Calu3 (cell line): ENCODE results near the gene AQR. TPM values are rescaled to one million over a fixed set of nuclear protein-coding genes. Genes with fewer than 3 reads are reported as not detected.
A peak's percentile ranks its signal among the peaks of the same experiment; 100 is the strongest.

Source experiments
- BruUV-seq: library from RNA; stranded (reverse); fragments of 400-500 nt; replicated peaks from 2 replicates; lab custom pipeline; 2021; lab: Mats Ljungman, UMichigan
- CTCF ChIA-PET: fragments of 300-600 bp; sonication (Branson Sonifier 250); formaldehyde crosslinking; loops from one replicate; lab custom pipeline; 2022; ENCODE audit warnings: antibody characterized with exemption; lab: Charles Lee
- DNase-seq: peaks from one replicate; pipeline ENCODE4 v3.0.0; 2022
- H3K27ac Mint-ChIP-seq: one replicate; pipeline ENCODE4 v1.8.0; 2022; ENCODE audit warnings: mixed read lengths; ENCODE audit not compliant: unreplicated experiment
- H3K27me3 Mint-ChIP-seq: one replicate; pipeline ENCODE4 v1.8.0; 2022; ENCODE audit warnings: mixed read lengths; ENCODE audit not compliant: unreplicated experiment
- H3K36me3 Mint-ChIP-seq: one replicate; pipeline ENCODE4 v1.8.0; 2022; ENCODE audit warnings: mild to moderate bottlenecking, moderate library complexity, mixed read lengths; ENCODE audit not compliant: insufficient read depth, unreplicated experiment
- H3K4me1 Mint-ChIP-seq: one replicate; pipeline ENCODE4 v1.8.0; 2022; ENCODE audit warnings: mild to moderate bottlenecking, low read depth, mixed read lengths; ENCODE audit not compliant: unreplicated experiment
- H3K4me3 Mint-ChIP-seq: one replicate; pipeline ENCODE4 v1.8.0; 2022; ENCODE audit warnings: mild to moderate bottlenecking, low read depth, moderate library complexity, mixed read lengths; ENCODE audit not compliant: unreplicated experiment
- H3K9me3 Mint-ChIP-seq: one replicate; pipeline ENCODE4 v1.8.0; 2022; ENCODE audit warnings: low read depth, mixed read lengths; ENCODE audit not compliant: unreplicated experiment
- intact Hi-C: fragments of 100-400 bp; cut with micrococcal nuclease; formaldehyde crosslinking; loops from one replicate; pipeline ENCODE4 v1.10.0; 2022; ENCODE audit not compliant: unreplicated experiment
- total RNA-seq: library from RNA; stranded (reverse); gene quantifications from 2 replicates; pipeline ENCODE4 v1.2.3, GENCODE V29; 2022
- TF ChIP-seq, protein P1 (sequence below): fragments of 200-600 bp; IDR thresholded peaks from one replicate; pipeline ENCODE4 v1.8.0; 2022; ENCODE audit warnings: antibody characterized with exemption; ENCODE audit not compliant: unreplicated experiment

Gene AQR
- total RNA-seq, 1 experiment from 2014 or later: 14.7 TPM

DNA sequence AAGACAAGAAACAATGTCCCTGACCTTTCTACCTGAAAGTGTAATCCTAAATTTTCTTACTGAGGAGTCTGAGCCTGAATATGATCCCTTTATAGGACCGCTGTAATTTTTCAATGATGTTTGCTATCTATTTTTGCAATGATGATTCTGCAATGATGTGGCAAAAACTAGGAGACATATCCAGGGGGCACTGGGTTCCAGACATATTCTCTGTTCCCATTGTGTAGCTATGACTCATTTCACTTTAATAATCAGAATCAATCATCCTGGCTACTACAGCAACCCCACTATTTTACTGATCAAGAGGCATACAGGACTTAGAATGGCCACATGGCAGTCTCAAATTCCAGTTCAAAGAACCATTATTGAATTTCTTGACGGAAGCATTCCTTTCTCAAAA, 85.9 kb downstream of the AQR start:
- no peaks in the 10 kb centered on the region for H3K27me3 Mint-ChIP-seq
- H3K4me1 Mint-ChIP-seq: no peaks in the 10 kb centered on the region
- no peak overlapping the region for H3K27ac Mint-ChIP-seq
- BruUV-seq: no TSS peak
- no peak overlapping the region for H3K4me3 Mint-ChIP-seq
- no peaks in the 10 kb centered on the region for H3K9me3 Mint-ChIP-seq
- CTCF ChIA-PET: no interaction called here
- TF ChIP-seq, protein P1, sequence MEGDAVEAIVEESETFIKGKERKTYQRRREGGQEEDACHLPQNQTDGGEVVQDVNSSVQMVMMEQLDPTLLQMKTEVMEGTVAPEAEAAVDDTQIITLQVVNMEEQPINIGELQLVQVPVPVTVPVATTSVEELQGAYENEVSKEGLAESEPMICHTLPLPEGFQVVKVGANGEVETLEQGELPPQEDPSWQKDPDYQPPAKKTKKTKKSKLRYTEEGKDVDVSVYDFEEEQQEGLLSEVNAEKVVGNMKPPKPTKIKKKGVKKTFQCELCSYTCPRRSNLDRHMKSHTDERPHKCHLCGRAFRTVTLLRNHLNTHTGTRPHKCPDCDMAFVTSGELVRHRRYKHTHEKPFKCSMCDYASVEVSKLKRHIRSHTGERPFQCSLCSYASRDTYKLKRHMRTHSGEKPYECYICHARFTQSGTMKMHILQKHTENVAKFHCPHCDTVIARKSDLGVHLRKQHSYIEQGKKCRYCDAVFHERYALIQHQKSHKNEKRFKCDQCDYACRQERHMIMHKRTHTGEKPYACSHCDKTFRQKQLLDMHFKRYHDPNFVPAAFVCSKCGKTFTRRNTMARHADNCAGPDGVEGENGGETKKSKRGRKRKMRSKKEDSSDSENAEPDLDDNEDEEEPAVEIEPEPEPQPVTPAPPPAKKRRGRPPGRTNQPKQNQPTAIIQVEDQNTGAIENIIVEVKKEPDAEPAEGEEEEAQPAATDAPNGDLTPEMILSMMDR: no peak
- DNase-seq: no peak
- intact Hi-C loops: no loop called here
- H3K36me3 Mint-ChIP-seq: peaks cover 4% of the 10 kb centered on the region

DNA sequence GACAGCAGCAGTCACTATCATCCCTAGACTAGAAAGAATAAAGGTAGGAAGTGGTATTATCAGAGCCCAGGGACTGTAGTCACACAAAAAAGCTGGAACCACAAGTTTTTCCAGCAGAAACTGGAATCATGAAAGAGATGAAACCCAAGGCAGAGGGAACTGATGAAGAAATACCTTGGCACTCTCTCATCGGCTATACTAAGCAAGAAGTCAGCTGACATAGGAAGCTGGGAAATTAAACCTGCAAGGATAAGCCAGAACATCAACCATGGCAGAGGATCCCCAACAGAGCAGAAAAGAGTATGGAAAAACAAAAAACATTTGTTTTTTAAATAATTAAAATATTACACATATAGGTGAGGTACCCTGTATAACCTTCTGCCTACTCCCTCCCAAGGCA, 86.5 kb downstream of the AQR start:
- intact Hi-C loops: no loop called here
- TF ChIP-seq, protein P1: no peak
- CTCF ChIA-PET: no interaction called here
- Mint-ChIP-seq H3K27ac (no peak overlapping the region), H3K27me3 (no peaks in the 10 kb centered on the region), H3K36me3 (peaks cover 4% of the 10 kb centered on the region), H3K4me3 (no peak overlapping the region), H3K9me3 (no peaks in the 10 kb centered on the region), H3K4me1 (no peaks in the 10 kb centered on the region)
- DNase-seq: no peak
- no TSS peak for BruUV-seq

GRCh38 chr15:34879107-34879506, 90.4 kb downstream of the AQR start:
- H3K36me3 Mint-ChIP-seq: peaks cover 4% of the 10 kb centered on the region
- intact Hi-C loops: no loop called here
- CTCF ChIA-PET: no interaction called here

GRCh38 chr15:34876640-34877039, 92.9 kb downstream of the AQR start:
- H3K9me3 Mint-ChIP-seq: no peaks in the 10 kb centered on the region
- no peaks in the 10 kb centered on the region for H3K27me3 Mint-ChIP-seq
- no peak overlapping the region for H3K4me3 Mint-ChIP-seq
- DNase-seq: no peak
- intact Hi-C loops: no loop called here
- no peaks in the 10 kb centered on the region for H3K4me1 Mint-ChIP-seq
- TF ChIP-seq, protein P1: no peak
- peak overlapping the region; percentile 77 for H3K27ac Mint-ChIP-seq
- no TSS peak for BruUV-seq
- CTCF ChIA-PET: no interaction called here
- H3K36me3 Mint-ChIP-seq: no peaks in the 10 kb centered on the region

More at GRCh38 chr15:34879107-34879506, 90.4 kb downstream of the AQR start:
- no peak overlapping the region for H3K27ac Mint-ChIP-seq
- no peaks in the 10 kb centered on the region for H3K4me1 Mint-ChIP-seq
- TF ChIP-seq, protein P1: no peak
- no peak overlapping the region for H3K4me3 Mint-ChIP-seq
- no peak for DNase-seq
- H3K9me3 Mint-ChIP-seq: no peaks in the 10 kb centered on the region
- H3K27me3 Mint-ChIP-seq: no peaks in the 10 kb centered on the region
- no TSS peak for BruUV-seq

DNA sequence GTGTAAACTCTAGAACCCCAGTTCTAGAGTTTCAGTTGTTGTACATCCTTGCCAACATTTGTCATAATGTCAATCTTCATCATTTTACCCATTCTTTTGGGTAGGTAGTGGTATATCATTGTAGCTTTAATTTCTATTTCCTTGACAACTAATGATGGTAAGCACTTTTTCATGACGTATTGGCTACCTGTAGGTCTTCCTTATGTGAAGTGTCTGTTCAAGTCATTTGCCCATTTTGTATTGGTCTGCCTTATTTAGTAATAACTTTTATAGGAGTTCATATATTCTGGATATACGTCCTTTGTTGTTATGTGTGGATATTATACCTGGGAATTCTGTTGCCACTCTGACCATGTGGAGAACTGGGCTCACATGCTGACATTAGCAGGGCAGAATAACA, 100.4 kb downstream of the AQR start:
- TF ChIP-seq, protein P1: no peak
- H3K27ac Mint-ChIP-seq: no peak overlapping the region
- no peak for DNase-seq
- H3K4me3 Mint-ChIP-seq: no peak overlapping the region
- no peaks in the 10 kb centered on the region for H3K4me1 Mint-ChIP-seq
- H3K9me3 Mint-ChIP-seq: no peaks in the 10 kb centered on the region
- CTCF ChIA-PET: no interaction called here
- H3K27me3 Mint-ChIP-seq: no peaks in the 10 kb centered on the region
- intact Hi-C loops: no loop called here
- peaks cover 5% of the 10 kb centered on the region for H3K36me3 Mint-ChIP-seq
- BruUV-seq: no TSS peak
